AML-193 (cell line): Measurements from ENCODE around the gene PCDHGC5.

Source experiments
- DNase-seq, 2 experiments: peaks; one replicate each; lab custom pipeline; 2025; lab: John Stamatoyannopoulos, UW

The PCDHGC5 gene

GRCh38 chr5:141533897-141534296 is 45.0 kb downstream of the PCDHGC5 start:
- DNase-seq, result no peak

DNA sequence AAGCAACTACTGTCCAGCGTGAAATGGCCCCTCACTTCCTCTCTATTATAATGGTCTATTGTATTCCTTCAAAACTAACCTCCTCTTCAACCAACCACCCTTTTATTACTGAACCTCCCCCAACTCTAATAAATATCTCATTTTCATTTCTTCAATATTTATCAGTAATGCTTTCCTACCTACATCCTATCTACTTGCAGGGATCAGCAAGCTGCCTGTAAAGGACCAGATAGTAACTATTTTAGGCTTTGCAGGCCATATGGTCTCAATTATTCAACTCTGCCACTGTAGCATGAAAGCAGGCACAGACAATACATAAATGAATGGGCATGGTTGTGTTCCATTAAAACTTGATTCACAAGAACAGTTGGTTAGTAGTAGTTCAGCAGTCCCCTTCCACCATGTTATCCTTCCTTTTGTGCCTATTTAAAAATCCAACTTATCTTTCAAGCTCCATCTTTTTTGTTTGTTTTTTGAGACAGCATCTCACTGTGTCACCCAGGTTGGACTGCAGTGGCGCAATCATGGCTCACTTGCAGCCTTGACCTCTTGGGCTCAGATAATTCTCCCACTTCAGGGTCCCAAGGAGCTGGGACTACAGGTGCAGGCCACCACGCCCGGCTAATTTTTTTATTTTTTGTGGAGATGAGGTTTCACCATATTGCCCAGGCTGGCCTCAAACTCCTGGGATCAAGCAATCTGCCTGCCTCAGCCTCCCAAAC is 45.8 kb downstream of the PCDHGC5 start:
- no peak for DNase-seq
